ENCODE results near the gene CDH4.

Gene CDH4

GRCh38 chr20:61704661-61705060 lies 452.6 kb downstream of the CDH4 start:
- no peak for DNase-seq

GRCh38 chr20:61705386-61706258 lies 453.6 kb downstream of the CDH4 start:
- DNase-seq: no peak

GRCh38 chr20:61706259-61706961 lies 454.3 kb downstream of the CDH4 start:
- DNase-seq: no peak

- DNase-seq: no peak
Observed at GRCh38 chr20:61708891-61709290, 456.8 kb downstream of the CDH4 start.

- DNase-seq: no peak
Observed at GRCh38 chr20:61710108-61710507, 458.0 kb downstream of the CDH4 start.

GRCh38 chr20:61712688-61713087 lies 460.6 kb downstream of the CDH4 start:
- DNase-seq: no peak

GRCh38 chr20:61718361-61719005 lies 466.4 kb downstream of the CDH4 start:
- DNase-seq: no peak

GRCh38 chr20:61719691-61720347 lies 467.8 kb downstream of the CDH4 start:
- DNase-seq: peak; percentile 34

- DNase-seq: no peak
Observed at GRCh38 chr20:61720348-61720696, 468.3 kb downstream of the CDH4 start.

- no peak for DNase-seq
Observed at GRCh38 chr20:61722146-61722678, 470.2 kb downstream of the CDH4 start.

GRCh38 chr20:61723529-61724257 lies 471.6 kb downstream of the CDH4 start:
- DNase-seq: no peak

- DNase-seq: no peak
Observed at GRCh38 chr20:61724376-61724775, 472.3 kb downstream of the CDH4 start.

GRCh38 chr20:61725145-61725544 lies 473.1 kb downstream of the CDH4 start:
- DNase-seq: no peak

- DNase-seq: no peak
Observed at GRCh38 chr20:61725966-61726365, 473.9 kb downstream of the CDH4 start.

- DNase-seq: no peak
Observed at GRCh38 chr20:61726979-61727378, 474.9 kb downstream of the CDH4 start.

GRCh38 chr20:61727761-61728160 lies 475.7 kb downstream of the CDH4 start:
- no peak for DNase-seq

- no peak for DNase-seq
Observed at GRCh38 chr20:61728326-61728725, 476.3 kb downstream of the CDH4 start.

GRCh38 chr20:61728786-61729770 lies 477.0 kb downstream of the CDH4 start:
- no peak for DNase-seq

- no peak for DNase-seq
Observed at GRCh38 chr20:61730631-61731362, 478.7 kb downstream of the CDH4 start.
